Inflammatory macrophage treated with lipopolysaccharide for 4 hours (primary cell): ENCODE measurements around the gene COL6A1.

ENCODE experiments used
- DNase-seq: peaks from one replicate; pipeline ENCODE4 v3.0.0-alpha.2; 2020

The COL6A1 gene

GRCh38 chr21:45984584-45985095 lies 3.1 kb downstream of the COL6A1 start:
- no peak for DNase-seq

DNA sequence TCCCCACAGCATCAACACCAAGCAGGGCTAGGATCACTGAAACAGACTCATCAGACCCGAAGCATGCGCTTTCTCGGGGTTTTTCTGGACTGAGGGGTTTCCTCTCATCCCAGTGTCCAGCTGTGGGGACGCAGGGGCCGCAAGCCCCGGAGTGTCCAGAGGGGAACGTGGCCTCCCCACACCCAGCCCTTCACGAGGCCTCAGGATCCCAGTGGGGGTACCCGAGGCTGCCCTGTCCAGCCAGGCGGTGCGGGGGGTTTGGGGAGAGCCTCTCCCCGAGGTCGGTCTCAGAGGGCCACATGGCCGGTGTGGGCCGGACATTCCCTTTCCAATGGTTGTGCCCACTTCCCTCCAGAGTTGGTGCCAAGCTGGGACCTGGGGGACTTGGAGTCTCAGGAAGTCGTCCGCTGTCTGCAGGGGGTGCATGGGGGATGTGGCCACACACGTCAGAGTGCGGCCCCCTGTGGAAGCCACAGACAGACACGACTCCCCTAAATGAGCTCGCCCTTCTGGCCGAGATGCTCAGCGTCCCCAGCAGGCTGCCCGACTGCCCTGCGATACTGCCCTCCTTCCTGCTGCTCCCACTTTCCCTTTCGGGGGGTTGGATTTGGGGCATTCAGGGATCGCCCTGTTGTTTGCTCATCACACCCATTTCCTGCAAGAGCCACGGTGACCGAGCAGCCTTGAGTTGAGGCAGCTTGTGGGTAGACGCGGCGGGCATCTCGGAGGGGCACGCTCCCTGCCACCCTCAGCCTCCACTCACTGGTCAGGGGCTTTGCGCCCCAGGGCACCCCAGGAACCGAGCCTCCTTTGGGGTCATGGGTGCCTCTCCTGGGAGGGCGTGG lies 4.1 kb downstream of the COL6A1 start:
- DNase-seq, result no peak

DNA sequence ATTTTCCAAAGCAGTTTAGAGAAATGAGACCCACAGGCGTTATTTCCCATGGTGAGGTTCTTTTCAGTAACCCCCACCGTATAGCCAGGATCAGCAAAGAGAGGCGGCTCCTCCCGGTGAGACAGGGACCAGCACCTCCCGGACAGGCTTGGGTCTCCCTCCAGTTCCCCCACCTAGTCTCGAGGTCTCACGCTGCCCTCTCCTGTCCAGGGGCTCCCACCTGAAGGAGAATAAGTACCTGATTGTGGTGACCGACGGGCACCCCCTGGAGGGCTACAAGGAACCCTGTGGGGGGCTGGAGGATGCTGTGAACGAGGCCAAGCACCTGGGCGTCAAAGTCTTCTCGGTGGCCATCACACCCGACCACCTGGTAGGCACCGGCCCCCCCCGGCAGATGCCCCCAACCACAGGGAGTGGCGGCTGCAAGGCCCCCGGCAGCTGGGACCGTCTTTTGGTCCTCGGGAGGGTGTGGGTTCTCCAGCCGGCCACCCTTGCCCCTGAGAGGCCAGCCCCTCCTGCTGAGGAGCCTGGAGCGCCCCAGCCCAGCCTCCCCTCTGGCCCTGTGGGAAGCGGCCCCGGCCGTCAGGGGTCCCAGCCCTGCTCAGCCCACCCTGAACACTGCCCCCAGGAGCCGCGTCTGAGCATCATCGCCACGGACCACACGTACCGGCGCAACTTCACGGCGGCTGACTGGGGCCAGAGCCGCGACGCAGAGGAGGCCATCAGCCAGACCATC lies 4.9 kb downstream of the COL6A1 start:
- no peak for DNase-seq

DNA sequence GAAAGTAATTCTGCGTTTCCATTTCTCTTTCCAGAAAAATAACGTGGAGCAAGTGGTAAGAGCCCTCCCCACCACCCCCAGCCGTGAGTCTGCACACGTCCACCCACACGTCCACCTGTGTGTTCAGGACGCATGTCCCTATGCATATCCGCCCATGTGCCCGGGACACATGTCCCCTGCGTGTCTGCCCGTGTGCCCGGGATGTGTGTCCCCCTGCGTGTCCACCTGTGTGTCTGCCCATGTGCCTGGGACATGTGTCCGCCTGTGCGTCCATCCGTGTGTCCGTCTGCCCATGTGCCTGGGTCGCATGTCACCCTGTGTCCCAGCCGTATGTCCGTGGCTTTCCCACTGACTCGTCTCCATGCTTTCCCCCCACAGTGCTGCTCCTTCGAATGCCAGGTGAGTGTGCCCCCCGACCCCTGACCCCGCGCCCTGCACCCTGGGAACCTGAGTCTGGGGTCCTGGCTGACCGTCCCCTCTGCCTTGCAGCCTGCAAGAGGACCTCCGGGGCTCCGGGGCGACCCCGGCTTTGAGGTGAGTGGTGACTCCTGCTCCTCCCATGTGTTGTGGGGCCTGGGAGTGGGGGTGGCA lies 5.6 kb downstream of the COL6A1 start:
- DNase-seq, result no peak

DNA sequence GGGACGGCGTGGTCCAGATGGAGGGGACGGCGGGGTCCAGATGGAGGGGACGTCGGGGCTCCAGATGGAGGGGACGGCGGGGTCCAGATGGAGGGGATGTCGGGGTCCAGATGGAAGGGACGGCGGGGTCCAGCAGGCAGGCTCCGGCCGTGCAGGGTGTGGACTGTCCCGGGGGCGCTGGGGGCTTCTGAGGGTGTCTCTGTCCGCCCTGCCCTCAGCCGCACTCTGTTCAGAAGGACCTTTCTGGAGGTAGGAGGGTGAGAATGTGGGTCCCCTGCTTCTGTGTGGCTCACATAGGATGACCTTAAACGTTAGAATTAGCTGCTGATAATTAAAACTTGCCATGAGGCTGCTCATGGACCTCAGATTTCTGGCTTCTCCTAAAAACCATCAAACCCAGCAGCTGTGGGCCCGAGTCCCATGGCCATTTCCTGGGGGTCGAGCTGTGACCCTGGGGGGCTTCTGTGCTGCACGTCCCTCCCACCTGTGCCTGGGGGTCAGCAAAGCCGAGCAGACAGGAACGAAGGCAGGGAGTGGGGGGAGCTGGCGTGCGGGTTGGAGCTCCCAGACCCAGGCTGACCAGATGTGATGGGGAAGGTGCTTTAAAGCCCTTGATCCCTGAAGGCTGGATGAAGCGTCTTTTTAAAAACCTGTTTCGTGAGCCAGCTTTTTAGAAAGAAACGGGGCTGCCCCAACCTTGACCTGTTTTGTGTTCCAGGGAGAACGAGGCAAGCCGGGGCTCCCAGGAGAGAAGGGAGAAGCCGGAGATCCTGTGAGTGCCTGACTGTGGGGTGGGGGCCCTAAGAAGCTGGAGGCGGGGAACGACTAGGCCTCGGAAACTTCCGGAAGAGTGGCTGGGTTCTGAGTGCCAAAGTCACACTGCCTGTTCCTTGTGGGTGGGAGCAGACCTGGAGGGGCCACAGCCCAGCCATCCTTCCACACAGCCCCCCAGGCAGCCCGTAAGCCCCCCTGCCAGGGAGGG lies 7.1 kb downstream of the COL6A1 start:
- no peak for DNase-seq

- no peak for DNase-seq
Observed at GRCh38 chr21:45989355-45990048, 7.9 kb downstream of the COL6A1 start.

DNA sequence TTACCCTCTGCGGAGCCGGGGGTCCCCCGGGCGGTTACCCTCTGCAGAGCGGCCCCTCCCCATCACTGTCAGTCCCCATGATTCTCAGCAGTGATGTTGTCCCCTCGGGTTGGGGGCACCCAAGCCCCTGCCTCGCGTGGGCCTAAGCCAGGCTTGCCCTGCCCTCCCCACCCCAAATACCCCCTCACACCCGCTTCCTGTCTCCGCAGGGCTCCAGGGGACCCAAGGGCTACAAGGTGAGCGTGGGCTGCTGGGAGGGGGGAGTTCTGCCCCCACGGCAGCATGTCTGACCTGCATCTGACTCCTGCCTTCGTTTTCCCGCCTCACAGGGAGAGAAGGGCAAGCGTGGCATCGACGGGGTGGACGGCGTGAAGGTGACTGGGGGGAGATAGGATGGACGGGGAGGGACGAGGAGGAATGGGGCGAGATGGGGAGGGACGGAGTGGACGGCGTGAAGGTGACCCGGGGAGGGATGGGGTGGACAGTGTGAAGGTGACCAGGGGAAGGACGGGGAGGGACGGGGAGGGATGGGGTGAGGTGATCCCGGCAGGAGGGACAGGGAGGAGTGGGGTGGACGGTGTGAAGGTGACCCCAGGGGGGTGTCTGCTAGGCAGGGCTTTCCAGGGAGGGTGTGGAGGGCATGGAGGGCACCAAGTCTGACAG lies 8.6 kb downstream of the COL6A1 start:
- no peak for DNase-seq

GRCh38 chr21:45990741-45991605 lies 9.4 kb downstream of the COL6A1 start:
- no peak for DNase-seq

- no peak for DNase-seq
Observed at GRCh38 chr21:45991606-45992300, 10.2 kb downstream of the COL6A1 start.

GRCh38 chr21:45992301-45993209 lies 11.0 kb downstream of the COL6A1 start:
- no peak for DNase-seq

- DNase-seq, result no peak
Observed at GRCh38 chr21:45993210-45994085, 11.9 kb downstream of the COL6A1 start.

DNA sequence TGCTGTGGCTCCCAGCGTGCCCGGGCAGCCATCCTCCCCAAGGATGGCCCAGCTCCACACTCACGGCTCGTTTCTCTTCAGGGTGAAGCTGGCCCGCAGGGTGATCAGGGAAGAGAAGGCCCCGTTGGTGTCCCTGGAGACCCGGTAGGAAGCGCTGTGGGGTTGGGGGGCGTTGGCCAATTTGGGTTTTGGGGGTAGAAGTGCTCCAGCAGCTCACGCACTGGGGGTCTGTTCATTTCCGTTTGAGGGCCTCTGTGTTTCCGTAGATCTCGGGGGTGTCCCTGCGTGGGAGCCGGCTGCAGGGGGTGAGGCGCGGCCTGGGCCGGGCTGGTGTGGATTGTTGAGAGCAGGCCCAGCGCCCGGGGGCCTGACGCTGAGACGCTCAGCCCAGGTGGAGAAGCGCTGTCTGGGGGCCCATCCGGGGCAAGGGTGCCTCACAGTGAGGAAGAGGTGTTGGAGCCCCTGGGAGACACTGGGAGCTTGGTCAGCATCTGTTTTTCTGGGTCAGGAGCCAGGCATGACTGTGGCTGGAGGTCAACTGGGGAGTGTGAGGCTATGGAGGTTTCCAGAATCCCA lies 12.6 kb downstream of the COL6A1 start:
- DNase-seq, result no peak

DNA sequence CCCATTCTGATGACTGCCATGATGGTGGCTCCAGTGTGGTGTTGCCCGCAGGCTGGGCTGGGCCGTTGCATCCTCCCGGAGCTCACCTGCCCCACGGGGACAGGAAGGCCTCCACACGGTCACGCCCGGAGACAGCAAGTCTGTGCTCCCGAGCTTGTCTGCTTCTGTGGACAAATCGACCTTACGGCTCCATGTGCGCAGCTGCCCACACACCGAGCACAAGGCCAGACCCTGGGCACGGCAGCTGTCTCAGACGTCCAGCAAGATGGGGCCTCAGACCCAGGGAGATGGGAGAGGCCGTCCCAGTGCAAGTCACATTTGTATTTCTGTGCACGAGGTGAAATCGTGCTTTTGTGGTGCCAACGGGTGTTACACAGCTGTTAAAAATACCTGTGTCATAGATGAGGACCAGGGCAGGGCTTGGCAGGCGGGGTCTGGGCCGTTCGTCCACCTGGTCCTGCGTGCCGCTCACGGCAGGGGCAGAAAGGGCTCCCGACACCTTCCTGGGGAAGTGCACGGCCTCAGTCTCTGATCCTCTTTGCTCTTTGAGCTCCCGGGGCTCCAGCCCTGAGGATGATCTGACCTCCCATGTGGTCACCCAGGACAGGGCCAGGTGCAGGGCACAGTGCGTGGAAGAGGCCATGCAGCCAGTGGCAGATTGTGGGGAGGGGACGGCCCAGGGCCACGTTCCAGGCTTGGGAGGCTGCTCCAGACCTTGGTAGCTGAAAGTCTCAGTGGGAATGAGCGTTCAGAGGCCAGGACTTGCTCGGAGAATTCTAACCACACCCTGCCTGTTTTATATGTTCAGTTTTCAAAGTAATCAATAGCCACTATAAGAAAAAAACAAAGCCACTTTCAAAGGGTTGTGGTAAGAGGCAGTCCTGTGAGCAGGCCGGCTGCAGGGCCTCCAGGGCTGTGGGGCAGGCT lies 13.5 kb downstream of the COL6A1 start:
- no peak for DNase-seq

- no peak for DNase-seq
Observed at GRCh38 chr21:45995686-45996179, 14.2 kb downstream of the COL6A1 start.
